GM18520 (cell line): ENCODE data around the gene GLCCI1.

Source experiments
- ATAC-seq: cut with Tn5 transposase; IDR thresholded peaks from one replicate; pipeline ENCODE4 v1.9.1; 2021; ENCODE audit not compliant: unreplicated experiment

GLCCI1 gene

GRCh38 chr7:7959979-7960670 is 8.5 kb upstream of the GLCCI1 start:
- peak; percentile 47 for ATAC-seq

GRCh38 chr7:7962851-7963250 is 5.7 kb upstream of the GLCCI1 start:
- ATAC-seq = no peak

- ATAC-seq = no peak
Measured at GRCh38 chr7:7964250-7964649, 4.3 kb upstream of the GLCCI1 start.

- ATAC-seq = no peak
Measured at GRCh38 chr7:7964691-7965090, 3.9 kb upstream of the GLCCI1 start.

GRCh38 chr7:7965301-7965700 is 3.3 kb upstream of the GLCCI1 start:
- no peak for ATAC-seq

GRCh38 chr7:7966141-7966734 is 2.4 kb upstream of the GLCCI1 start:
- no peak for ATAC-seq

GRCh38 chr7:7967886-7968543 is 581 bp upstream of the GLCCI1 start:
- ATAC-seq = no peak

GRCh38 chr7:7969306-7970236 is 975 bp downstream of the GLCCI1 start:
- ATAC-seq = peak; percentile 0

GRCh38 chr7:7970237-7970530 is 1.6 kb downstream of the GLCCI1 start:
- no peak for ATAC-seq

- ATAC-seq = no peak
Measured at GRCh38 chr7:7970531-7971307, 2.1 kb downstream of the GLCCI1 start.

GRCh38 chr7:7971308-7972040 is 2.9 kb downstream of the GLCCI1 start:
- ATAC-seq = no peak

GRCh38 chr7:7972128-7972527 is 3.5 kb downstream of the GLCCI1 start:
- ATAC-seq = no peak

GRCh38 chr7:7972922-7973594 is 4.5 kb downstream of the GLCCI1 start:
- ATAC-seq = no peak

- no peak for ATAC-seq
Measured at GRCh38 chr7:7976677-7977076, 8.1 kb downstream of the GLCCI1 start.

GRCh38 chr7:7977774-7978173 is 9.2 kb downstream of the GLCCI1 start:
- no peak for ATAC-seq

- no peak for ATAC-seq
Measured at GRCh38 chr7:7978860-7979259, 10.3 kb downstream of the GLCCI1 start.

GRCh38 chr7:7979558-7979957 is 11.0 kb downstream of the GLCCI1 start:
- no peak for ATAC-seq

- ATAC-seq = no peak
Measured at GRCh38 chr7:7980134-7980533, 11.5 kb downstream of the GLCCI1 start.

GRCh38 chr7:7982904-7983303 is 14.3 kb downstream of the GLCCI1 start:
- ATAC-seq = no peak

- ATAC-seq = no peak
Measured at GRCh38 chr7:7984424-7984823, 15.8 kb downstream of the GLCCI1 start.
